SKM-1 (cell line): ENCODE data around the gene PLCH2.

Source experiments
- DNase-seq: peaks from one replicate; lab custom pipeline; 2025; ENCODE audit not compliant: unreplicated experiment; lab: John Stamatoyannopoulos, UW

PLCH2 gene

GRCh38 chr1:2460996-2461751 is 14.9 kb upstream of the PLCH2 start:
- DNase-seq, result no peak

- DNase-seq, result no peak
These were observed 13.3 kb upstream of the PLCH2 start for GRCh38 chr1:2462819-2463218.

- DNase-seq, result no peak
These were observed 12.7 kb upstream of the PLCH2 start for GRCh38 chr1:2463396-2463795.

GRCh38 chr1:2465371-2466269 is 10.5 kb upstream of the PLCH2 start:
- DNase-seq, result no peak

GRCh38 chr1:2466270-2466665 is 9.8 kb upstream of the PLCH2 start:
- DNase-seq, result no peak

- DNase-seq, result no peak
These were observed 9.0 kb upstream of the PLCH2 start for GRCh38 chr1:2466958-2467554.

- no peak for DNase-seq
These were observed 8.0 kb upstream of the PLCH2 start for GRCh38 chr1:2468041-2468472.

GRCh38 chr1:2468540-2468939 is 7.5 kb upstream of the PLCH2 start:
- DNase-seq, result no peak

GRCh38 chr1:2469103-2469940 is 6.8 kb upstream of the PLCH2 start:
- DNase-seq, result no peak

GRCh38 chr1:2470290-2471158 is 5.6 kb upstream of the PLCH2 start:
- no peak for DNase-seq

- no peak for DNase-seq
These were observed 5.0 kb upstream of the PLCH2 start for GRCh38 chr1:2471159-2471471.

GRCh38 chr1:2471587-2472001 is 4.5 kb upstream of the PLCH2 start:
- no peak for DNase-seq

- no peak for DNase-seq
These were observed 4.0 kb upstream of the PLCH2 start for GRCh38 chr1:2472109-2472508.

- no peak for DNase-seq
These were observed 3.4 kb upstream of the PLCH2 start for GRCh38 chr1:2472561-2473177.

GRCh38 chr1:2473198-2473597 is 2.9 kb upstream of the PLCH2 start:
- DNase-seq, result no peak

GRCh38 chr1:2474104-2474844 is 1.8 kb upstream of the PLCH2 start:
- no peak for DNase-seq

GRCh38 chr1:2474933-2475371 is 1.1 kb upstream of the PLCH2 start:
- no peak for DNase-seq

GRCh38 chr1:2475571-2475970 is 518 bp upstream of the PLCH2 start:
- no peak for DNase-seq

GRCh38 chr1:2477309-2477708 is 1.2 kb downstream of the PLCH2 start:
- DNase-seq, result no peak
